ENCODE data around the gene MXRA7. TPM values are rescaled to one million over a fixed set of nuclear protein-coding genes. Genes with fewer than 3 reads are reported as not detected.

MXRA7 gene
- total and polyA plus RNA-seq, 3 donors from 2014 or later, result 217 to 272 (median 253) TPM

GRCh38 chr17:76645481-76645880, 65.3 kb downstream of the MXRA7 start:
- no peaks in the 10 kb centered on the region for H3K4me1 ChIP-seq
- H3K27me3 ChIP-seq, result no peaks in the 10 kb centered on the region
- H3K36me3 ChIP-seq (ENCODE audit: low read depth, missing control alignments), result no peaks in the 10 kb centered on the region
- no peak for DNase-seq
- TF ChIP-seq CTCF (IDR thresholded peaks at IDR 0.05), result no peak
- no peak for TF ChIP-seq POLR2A (IDR thresholded peaks at IDR 0.05)
- 89 to 94% methylated on average over 5 of the region's 5 CpGs for WGBS, 2 donors
- no peak overlapping the region for H3K27ac ChIP-seq
- no peak overlapping the region for H3K4me3 ChIP-seq
- no peaks in the 10 kb centered on the region for H3K9me3 ChIP-seq
- intact Hi-C loops (cut with DNase I; ENCODE audit: low total_unique reads), result no loop called here

GRCh38 chr17:76644995-76645394, 65.8 kb downstream of the MXRA7 start:
- intact Hi-C loops (cut with DNase I; ENCODE audit: low total_unique reads), result no loop called here
- no peaks in the 10 kb centered on the region for H3K27me3 ChIP-seq
- DNase-seq, result no peak
- no peaks in the 10 kb centered on the region for H3K36me3 ChIP-seq (ENCODE audit: low read depth, missing control alignments)
- H3K4me3 ChIP-seq, result no peak overlapping the region
- no peaks in the 10 kb centered on the region for H3K4me1 ChIP-seq
- TF ChIP-seq POLR2A (IDR thresholded peaks at IDR 0.05) (no peak), CTCF (IDR thresholded peaks at IDR 0.05) (no peak)
- H3K27ac ChIP-seq, result no peak overlapping the region
- H3K9me3 ChIP-seq, result no peaks in the 10 kb centered on the region
- 83 to 89% methylated on average over 8 of the region's 8 CpGs for WGBS, 2 donors

- peak within 1 kb of the TSS in 1 of 2 donors; percentile 60 for H3K27ac ChIP-seq
Observed at GRCh38 chr17:76643553-76644148, 67.1 kb downstream of the MXRA7 start, which contains the start of gene ST6GALNAC1. Gene ST6GALNAC1, minus strand, starts transcription at chr17:76643757. Its CDS starts 119 bp downstream, at chr17:76643638.

GRCh38 chr17:76642994-76643393, 67.8 kb downstream of the MXRA7 start:
- 56 to 63% methylated on average over 6 of the region's 6 CpGs for WGBS, 2 donors
- intact Hi-C loops (cut with DNase I; ENCODE audit: low total_unique reads), result no loop called here
- Histone ChIP-seq H3K4me3 (no peak overlapping the region), H3K27me3 (no peaks in the 10 kb centered on the region), H3K4me1 (peaks cover 12% of the 10 kb centered on the region), H3K36me3 (ENCODE audit: low read depth, missing control alignments) (no peaks in the 10 kb centered on the region), H3K9me3 (no peaks in the 10 kb centered on the region), H3K27ac (peak overlapping the region in 1 of 2 donors; percentile 60)
- TF ChIP-seq CTCF (IDR thresholded peaks at IDR 0.05) (no peak), POLR2A (IDR thresholded peaks at IDR 0.05) (no peak)
- no peak for DNase-seq

More at GRCh38 chr17:76643553-76644148, 67.1 kb downstream of the MXRA7 start, which contains the start of gene ST6GALNAC1:
- DNase-seq, result peak; percentile 67
- 66 to 75% methylated on average over 7 of the region's 7 CpGs for whole genome bisulfite sequencing, 2 donors
- TF ChIP-seq POLR2A (IDR thresholded peaks at IDR 0.05) (no peak), CTCF (IDR thresholded peaks at IDR 0.05) (no peak)
- Histone ChIP-seq H3K27me3 (no peaks in the 10 kb centered on the region), H3K36me3 (ENCODE audit: low read depth, missing control alignments) (no peaks in the 10 kb centered on the region), H3K4me1 (peaks cover 6% of the 10 kb centered on the region), H3K4me3 (no peak within 1 kb of the TSS), H3K9me3 (no peaks in the 10 kb centered on the region)
- intact Hi-C loops (cut with DNase I; ENCODE audit: low total_unique reads), result no loop called here

- intact Hi-C loops (cut with DNase I; ENCODE audit: low total_unique reads), result no loop called here
- Histone ChIP-seq H3K27me3 (no peaks in the 10 kb centered on the region), H3K36me3 (ENCODE audit: low read depth, missing control alignments) (no peaks in the 10 kb centered on the region), H3K27ac (peak overlapping the region in 1 of 2 donors; percentile 38), H3K4me3 (no peak overlapping the region), H3K4me1 (peaks cover 17% of the 10 kb centered on the region), H3K9me3 (no peaks in the 10 kb centered on the region)
- no peak for TF ChIP-seq CTCF (IDR thresholded peaks at IDR 0.05)
- no peak for TF ChIP-seq POLR2A (IDR thresholded peaks at IDR 0.05)
- DNase-seq, result no peak
- WGBS, 2 donors, result 64 to 82% methylated on average over 5 of the region's 5 CpGs
Observed at GRCh38 chr17:76642032-76642561, 68.7 kb downstream of the MXRA7 start.
